Neural cell (in vitro differentiated cells): ENCODE results near the gene GRIN1.

ENCODE experiments used
- EP300 ChIP-seq: fragments of 450-650 bp; conservative IDR thresholded peaks from 2 replicates; pipeline ENCODE4 v1.6.1; 2014; ENCODE audit warnings: antibody characterized with exemption, mild to moderate bottlenecking, moderate library complexity; ENCODE audit not compliant: poor library complexity, severe bottlenecking
- TAF1 ChIP-seq: IDR thresholded peaks from 2 replicates; pipeline ENCODE4 v1.6.1; 2012; ENCODE audit warnings: low read depth
- TF ChIP-seq, protein P1 (sequence below): fragments of 450-650 bp; IDR thresholded peaks from 2 replicates; pipeline ENCODE4 v1.5.1; 2014; ENCODE audit warnings: antibody characterized with exemption, mild to moderate bottlenecking, moderate library complexity; ENCODE audit not compliant: poor library complexity, severe bottlenecking
- TF ChIP-seq, protein P2 (sequence below): IDR thresholded peaks from 2 replicates; pipeline ENCODE4 v1.6.1; 2012; ENCODE audit warnings: borderline replicate concordance

DNA sequence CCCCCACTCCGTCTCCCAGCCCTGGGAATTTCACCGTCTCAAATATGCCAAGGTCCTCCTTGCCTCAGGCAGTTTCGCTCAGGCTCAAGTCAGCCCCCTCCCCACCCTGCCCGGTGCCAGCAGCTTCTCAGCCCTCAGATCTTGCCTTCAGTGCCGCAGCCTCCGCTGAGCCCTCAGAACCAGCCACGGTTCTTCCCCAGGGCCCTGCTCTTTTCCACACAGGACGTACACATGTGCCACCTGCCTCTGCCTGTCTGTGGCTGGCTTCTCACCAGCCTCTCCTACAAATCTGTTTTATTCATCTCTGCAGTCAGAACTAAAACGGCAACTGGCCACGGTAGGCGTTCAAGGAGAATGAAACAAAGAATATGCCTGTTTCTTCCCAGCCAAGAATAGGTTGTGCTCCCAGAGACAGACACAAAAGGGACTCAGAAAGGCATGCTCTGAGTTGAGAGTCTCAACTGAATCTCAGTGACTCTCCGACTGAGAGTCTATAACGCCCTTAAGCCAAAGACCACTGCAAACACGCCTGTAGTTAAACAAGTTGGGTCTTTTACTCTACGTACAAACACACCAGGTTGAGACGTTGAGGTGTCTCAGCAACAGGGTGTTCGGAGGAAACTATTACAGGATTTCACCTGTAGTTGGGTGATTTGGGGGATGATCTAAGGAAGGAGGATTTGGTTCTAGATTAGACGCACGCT, 10.6 kb upstream of the GRIN1 start:
- TF ChIP-seq EP300 (no peak), TAF1 (no peak)
- TF ChIP-seq, protein P1, sequence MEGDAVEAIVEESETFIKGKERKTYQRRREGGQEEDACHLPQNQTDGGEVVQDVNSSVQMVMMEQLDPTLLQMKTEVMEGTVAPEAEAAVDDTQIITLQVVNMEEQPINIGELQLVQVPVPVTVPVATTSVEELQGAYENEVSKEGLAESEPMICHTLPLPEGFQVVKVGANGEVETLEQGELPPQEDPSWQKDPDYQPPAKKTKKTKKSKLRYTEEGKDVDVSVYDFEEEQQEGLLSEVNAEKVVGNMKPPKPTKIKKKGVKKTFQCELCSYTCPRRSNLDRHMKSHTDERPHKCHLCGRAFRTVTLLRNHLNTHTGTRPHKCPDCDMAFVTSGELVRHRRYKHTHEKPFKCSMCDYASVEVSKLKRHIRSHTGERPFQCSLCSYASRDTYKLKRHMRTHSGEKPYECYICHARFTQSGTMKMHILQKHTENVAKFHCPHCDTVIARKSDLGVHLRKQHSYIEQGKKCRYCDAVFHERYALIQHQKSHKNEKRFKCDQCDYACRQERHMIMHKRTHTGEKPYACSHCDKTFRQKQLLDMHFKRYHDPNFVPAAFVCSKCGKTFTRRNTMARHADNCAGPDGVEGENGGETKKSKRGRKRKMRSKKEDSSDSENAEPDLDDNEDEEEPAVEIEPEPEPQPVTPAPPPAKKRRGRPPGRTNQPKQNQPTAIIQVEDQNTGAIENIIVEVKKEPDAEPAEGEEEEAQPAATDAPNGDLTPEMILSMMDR: no peak
- TF ChIP-seq, protein P2, sequence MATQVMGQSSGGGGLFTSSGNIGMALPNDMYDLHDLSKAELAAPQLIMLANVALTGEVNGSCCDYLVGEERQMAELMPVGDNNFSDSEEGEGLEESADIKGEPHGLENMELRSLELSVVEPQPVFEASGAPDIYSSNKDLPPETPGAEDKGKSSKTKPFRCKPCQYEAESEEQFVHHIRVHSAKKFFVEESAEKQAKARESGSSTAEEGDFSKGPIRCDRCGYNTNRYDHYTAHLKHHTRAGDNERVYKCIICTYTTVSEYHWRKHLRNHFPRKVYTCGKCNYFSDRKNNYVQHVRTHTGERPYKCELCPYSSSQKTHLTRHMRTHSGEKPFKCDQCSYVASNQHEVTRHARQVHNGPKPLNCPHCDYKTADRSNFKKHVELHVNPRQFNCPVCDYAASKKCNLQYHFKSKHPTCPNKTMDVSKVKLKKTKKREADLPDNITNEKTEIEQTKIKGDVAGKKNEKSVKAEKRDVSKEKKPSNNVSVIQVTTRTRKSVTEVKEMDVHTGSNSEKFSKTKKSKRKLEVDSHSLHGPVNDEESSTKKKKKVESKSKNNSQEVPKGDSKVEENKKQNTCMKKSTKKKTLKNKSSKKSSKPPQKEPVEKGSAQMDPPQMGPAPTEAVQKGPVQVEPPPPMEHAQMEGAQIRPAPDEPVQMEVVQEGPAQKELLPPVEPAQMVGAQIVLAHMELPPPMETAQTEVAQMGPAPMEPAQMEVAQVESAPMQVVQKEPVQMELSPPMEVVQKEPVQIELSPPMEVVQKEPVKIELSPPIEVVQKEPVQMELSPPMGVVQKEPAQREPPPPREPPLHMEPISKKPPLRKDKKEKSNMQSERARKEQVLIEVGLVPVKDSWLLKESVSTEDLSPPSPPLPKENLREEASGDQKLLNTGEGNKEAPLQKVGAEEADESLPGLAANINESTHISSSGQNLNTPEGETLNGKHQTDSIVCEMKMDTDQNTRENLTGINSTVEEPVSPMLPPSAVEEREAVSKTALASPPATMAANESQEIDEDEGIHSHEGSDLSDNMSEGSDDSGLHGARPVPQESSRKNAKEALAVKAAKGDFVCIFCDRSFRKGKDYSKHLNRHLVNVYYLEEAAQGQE: no peak
